GM21390 (cell line): ENCODE data around the gene FBF1.
"Not testable (repeated sequence)": the region's sequence is repeated elsewhere in the genome, so short reads cannot be mapped to it uniquely, and the experiment has no call there.

Experiments
- ATAC-seq: cut with Tn5 transposase; IDR thresholded peaks from one replicate; pipeline ENCODE4 v1.9.1; 2021; ENCODE audit not compliant: unreplicated experiment

The FBF1 gene

GRCh38 chr17:75940727-75941441 is at the start of gene FBF1:
Gene FBF1 (minus strand): TSS chr17:75941042. CDS start chr17:75938149, 2,893 bp downstream.
- ATAC-seq, result peak; percentile 95

- no peak for ATAC-seq
These were observed 46.2 kb upstream of the FBF1 start for GRCh38 chr17:75987041-75987440.

- no peak for ATAC-seq
These were observed 45.1 kb upstream of the FBF1 start for GRCh38 chr17:75985986-75986385.

GRCh38 chr17:75983501-75984181 is 42.8 kb upstream of the FBF1 start:
- no peak for ATAC-seq

- ATAC-seq, result no peak
These were observed 40.3 kb upstream of the FBF1 start for GRCh38 chr17:75981019-75981615.

- no peak for ATAC-seq
These were observed 39.6 kb upstream of the FBF1 start for GRCh38 chr17:75980188-75981018.

GRCh38 chr17:75979705-75980187 is 38.9 kb upstream of the FBF1 start:
- ATAC-seq, result no peak

- ATAC-seq, result peak; percentile 89
These were observed 38.3 kb upstream of the FBF1 start, which contains the start of the genes ACOX1 and TEN1 for GRCh38 chr17:75978938-75979704. Gene ACOX1 (minus strand): TSS chr17:75979166. CDS start chr17:75979073, 93 bp downstream. Gene TEN1 (plus strand): TSS chr17:75979240. CDS start chr17:75986193, 6,953 bp downstream.

- no peak for ATAC-seq
These were observed 35.5 kb upstream of the FBF1 start for GRCh38 chr17:75976175-75976848.

GRCh38 chr17:75975757-75976174 is 34.9 kb upstream of the FBF1 start:
- no peak for ATAC-seq

- ATAC-seq, result not testable (repeated sequence)
These were observed 34.3 kb upstream of the FBF1 start for GRCh38 chr17:75975187-75975586.

GRCh38 chr17:75970626-75971025 is 29.8 kb upstream of the FBF1 start:
- no peak for ATAC-seq

GRCh38 chr17:75970011-75970523 is 29.2 kb upstream of the FBF1 start:
- no peak for ATAC-seq

GRCh38 chr17:75969044-75969443 is 28.2 kb upstream of the FBF1 start:
- ATAC-seq, result not testable (repeated sequence)

GRCh38 chr17:75965468-75965867 is 24.6 kb upstream of the FBF1 start:
- no peak for ATAC-seq

- no peak for ATAC-seq
These were observed 19.1 kb upstream of the FBF1 start for GRCh38 chr17:75959839-75960511.

GRCh38 chr17:75959051-75959838 is 18.4 kb upstream of the FBF1 start:
- ATAC-seq, result no peak
